ENCODE data around the gene PKIG.

- TF ChIP-seq USF2 (IDR thresholded peaks at IDR 0.05; ENCODE audit: borderline replicate concordance, low read depth, low read length) (no peak), BRCA1 (IDR thresholded peaks at IDR 0.05; ENCODE audit: low read depth, low read length) (no peak), POLR2A (IDR thresholded peaks at IDR 0.05; ENCODE audit: low read depth, low read length) (no peak), MAX (IDR thresholded peaks at IDR 0.05; ENCODE audit: low read depth, low read length) (no peak), CTCF (IDR thresholded peaks at IDR 0.05 in 2 of 3, conservative IDR thresholded peaks at IDR 0.05 in 1 of 3; ENCODE audit: control insufficient read depth in 2 of 3, extremely low read depth in 1 of 3, insufficient read depth in 1 of 3, low read depth in 3 of 3, low read length in 3 of 3) (no peak), EGR1 (IDR thresholded peaks at IDR 0.05; ENCODE audit: borderline replicate concordance in 1 of 2, low read depth in 2 of 2, low read length in 2 of 2) (no peak), MEF2A (IDR thresholded peaks at IDR 0.05; ENCODE audit: insufficient read depth, low read depth, low read length) (no peak), NRF1 (conservative IDR thresholded peaks at IDR 0.05; ENCODE audit: low read depth, low read length) (no peak), YBX1 (IDR thresholded peaks at IDR 0.05) (no peak), ZBED1 (IDR thresholded peaks at IDR 0.05; ENCODE audit: borderline replicate concordance) (no peak), SUZ12 (IDR thresholded peaks at IDR 0.05; ENCODE audit: unreplicated experiment) (no peak)
Measured at GRCh38 chr20:44574372-44574771, 8.0 kb upstream of the PKIG start.
